Raji (cell line): ENCODE data around the gene PPP2R5C.

Experiments
- POLR2A ChIP-seq: IDR thresholded peaks from 2 replicates; pipeline ENCODE4 v1.6.1; 2011; ENCODE audit warnings: low read depth, low read length, control low read depth; ENCODE audit not compliant: insufficient read depth

PPP2R5C gene

DNA sequence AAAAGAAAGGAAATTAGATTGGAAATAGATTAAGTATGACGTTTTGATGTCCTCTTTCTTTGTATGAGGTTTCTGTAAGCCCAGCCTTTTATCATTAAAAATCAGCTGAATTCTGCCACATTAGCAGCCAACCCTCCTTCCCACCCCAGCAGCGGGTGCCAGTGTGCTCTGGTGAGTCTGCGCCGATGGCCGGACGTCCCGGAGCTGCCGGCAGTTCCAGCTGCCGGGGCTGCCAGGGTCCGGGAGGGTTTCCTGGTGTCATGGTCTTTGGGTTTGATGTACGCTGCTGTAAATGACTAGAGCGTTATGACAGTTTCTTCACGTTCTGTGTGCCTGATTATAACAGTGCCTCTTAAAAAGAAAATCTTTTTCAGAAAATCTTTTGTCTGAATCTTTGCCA lies 151.3 kb downstream of the PPP2R5C start:
- no peak for TF ChIP-seq POLR2A

DNA sequence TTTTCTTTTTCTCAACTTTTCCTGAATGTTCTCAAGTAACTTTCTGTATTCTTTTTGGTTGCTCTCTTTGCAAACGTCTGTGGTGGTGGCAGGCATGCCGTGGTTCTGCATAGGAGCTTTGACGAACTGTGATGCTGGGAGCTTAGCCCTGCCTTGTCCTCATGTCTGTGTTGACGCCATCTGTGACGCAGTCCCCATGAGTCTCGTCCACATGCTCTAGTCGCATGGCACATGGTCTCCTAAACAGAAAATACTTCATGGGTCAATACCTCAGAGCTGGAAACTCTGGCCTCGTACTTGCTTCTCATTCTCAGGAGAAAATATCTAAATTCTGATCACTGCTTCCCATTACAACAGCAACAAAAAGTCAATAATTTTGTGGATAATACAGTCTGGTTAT lies 152.6 kb downstream of the PPP2R5C start:
- no peak for TF ChIP-seq POLR2A

DNA sequence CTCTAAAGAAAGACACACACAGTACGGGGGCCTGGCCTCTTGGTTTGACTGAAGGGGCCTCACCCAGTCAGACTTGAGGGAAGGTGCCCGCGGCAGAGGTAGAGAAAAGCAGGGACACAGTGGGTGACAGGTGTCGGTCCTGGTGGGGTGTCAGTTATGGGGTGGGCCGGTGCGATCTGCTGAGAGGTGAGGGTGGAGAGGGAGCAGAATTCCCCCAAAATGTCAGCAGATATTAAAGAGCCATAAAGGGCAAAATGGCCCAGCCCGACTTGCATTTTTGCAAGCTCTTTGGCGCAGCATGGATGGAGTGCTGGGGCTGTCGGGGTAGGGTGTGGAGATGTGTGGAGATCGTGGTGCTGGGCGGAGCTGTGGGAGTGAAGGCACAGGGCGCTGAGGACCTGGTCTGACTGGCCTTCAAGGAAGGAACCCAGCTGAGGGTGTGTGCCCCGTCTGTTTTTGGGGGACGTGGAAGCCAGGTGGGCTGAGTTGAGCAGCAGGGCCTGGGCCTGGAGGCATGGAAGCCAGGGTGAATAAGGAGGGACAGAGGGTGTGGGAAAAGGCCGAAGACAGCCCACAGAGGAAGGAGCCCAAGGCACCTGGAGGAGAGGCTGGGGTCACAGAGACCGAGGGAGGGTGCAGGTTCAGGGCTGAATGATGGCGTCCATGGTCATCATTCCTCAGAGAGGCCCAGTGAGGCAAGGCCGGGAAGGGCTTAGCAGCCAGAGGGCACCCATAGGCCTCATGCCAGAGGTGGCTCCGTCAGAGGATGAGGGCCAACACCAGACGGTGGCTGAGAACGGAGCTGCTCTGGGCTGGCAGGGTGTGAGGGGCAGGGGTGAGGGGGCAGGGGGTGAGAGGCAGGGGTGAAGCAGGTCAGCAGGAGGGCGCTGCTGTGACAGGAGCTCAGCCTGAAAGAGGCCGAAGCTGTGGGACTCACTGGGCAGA lies 154.6 kb downstream of the PPP2R5C start:
- TF ChIP-seq POLR2A, result no peak

DNA sequence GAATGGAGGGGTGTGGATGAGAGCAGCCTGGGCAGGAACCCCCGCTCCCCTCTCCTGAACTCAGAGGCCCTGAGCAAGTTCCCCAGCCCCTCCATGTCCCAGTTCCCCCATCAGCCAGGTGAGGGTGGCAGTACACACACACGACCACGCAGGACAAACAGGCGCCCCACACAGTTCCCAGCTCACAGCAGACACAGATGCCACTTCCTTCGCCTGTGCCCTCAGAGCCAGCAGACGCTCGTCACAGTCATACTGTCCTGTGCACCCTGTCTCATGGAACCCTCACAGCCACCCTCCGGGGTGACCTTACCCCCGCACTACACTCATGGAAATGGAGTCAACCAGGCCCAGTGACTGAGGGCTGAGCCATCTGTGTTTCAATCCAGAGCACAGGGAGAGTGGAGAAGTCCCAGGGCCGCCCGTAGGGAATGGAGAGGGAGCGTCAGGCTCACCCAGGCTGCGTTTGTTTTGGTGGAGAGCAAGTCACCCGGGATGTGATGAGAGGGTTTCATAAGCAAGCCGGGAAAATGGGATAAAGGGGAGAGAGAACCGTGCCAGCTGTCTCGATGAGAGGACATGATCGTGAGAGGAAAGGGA lies 155.4 kb downstream of the PPP2R5C start:
- TF ChIP-seq POLR2A, result no peak

DNA sequence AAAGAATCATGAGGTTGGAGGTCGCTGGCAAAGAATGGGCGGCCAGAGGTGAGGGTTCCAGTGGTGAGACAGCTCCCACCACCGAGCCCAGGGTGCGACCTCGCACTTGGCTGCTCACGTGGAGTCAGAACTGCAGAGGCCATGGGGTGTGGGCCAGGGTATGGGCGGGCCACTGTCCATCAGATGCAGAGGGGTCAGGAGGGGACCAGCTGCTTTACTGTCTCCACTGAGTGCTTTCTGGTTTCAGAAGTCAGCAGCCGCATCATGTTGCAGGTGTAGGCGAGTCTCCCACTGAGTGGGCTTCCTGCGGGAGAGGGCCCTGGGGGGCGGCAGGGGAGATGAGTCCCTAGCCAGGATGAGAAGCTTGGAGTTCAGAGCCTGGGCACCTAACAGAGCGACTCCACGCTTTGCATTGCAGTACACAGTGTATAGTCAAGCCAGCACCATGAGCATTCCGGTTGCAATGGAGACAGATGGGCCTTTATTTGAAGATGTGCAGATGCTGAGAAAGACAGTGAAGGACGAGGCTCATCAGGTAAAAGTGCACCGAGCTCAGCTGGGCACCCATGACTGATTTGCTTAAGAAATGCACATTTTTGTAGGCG lies 156.0 kb downstream of the PPP2R5C start:
- TF ChIP-seq POLR2A, result no peak

DNA sequence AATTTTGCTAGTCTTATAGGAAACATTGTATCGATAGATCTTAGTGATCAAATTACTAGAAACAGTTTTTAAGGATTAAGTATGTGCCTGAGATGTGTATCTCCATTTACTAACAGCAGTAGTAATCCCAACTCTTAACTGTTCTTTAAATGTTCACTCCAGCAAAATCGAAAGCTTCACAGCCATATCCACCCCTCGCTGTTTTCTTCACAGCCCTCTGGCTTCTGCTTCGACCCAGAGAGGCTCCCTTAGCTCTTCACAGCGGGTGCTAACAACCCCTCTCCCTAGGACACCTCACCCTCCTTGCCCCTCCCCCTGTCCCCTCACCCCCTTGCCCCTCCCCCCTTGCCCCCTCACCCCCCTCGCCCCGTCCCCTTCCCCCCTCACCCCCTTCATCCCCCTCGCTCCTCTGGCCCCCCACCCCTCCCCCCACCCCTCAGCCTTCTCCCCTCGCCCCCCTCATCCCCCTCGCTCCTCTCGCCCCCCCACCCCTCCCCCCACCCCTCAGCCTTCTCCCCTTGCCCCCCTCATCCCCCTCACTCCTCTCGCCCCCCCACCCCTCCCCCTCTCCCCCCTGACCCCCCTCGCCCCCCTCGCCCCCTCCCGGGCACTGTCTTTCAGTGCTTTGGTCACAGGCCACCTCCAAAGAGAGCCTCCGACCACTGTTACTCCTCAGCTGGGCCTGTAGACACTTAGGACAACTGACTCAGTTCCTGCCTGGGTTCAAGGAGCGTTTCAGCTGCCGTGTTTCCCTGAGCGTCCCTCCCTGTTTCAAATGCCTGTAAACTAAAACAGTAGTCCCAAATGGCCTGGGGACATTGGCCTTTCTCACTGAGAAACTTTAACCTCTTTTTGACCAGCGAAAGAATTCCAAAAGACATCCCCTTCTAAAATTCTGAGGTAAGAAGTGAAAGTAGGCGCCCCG lies 156.8 kb downstream of the PPP2R5C start:
- no peak for TF ChIP-seq POLR2A

DNA sequence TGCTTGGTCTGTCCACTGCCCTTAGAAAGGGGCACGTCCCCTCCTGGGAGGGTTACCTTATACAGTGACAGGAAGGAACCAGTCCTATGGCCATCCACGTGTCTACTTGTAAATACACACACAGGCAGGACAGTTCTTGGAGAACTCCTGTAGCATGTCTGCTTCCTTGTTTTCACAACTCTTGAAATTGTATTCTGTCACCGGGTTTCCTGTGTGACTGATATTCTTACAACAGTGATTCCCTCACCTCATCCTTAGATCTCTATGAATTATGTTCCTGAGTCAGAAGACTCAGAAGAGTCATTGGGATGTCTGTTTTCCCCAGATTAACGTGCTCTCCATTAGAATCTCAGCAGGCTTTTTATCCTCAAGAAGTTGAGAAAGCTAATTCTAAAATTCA lies 158.8 kb downstream of the PPP2R5C start:
- no peak for TF ChIP-seq POLR2A

DNA sequence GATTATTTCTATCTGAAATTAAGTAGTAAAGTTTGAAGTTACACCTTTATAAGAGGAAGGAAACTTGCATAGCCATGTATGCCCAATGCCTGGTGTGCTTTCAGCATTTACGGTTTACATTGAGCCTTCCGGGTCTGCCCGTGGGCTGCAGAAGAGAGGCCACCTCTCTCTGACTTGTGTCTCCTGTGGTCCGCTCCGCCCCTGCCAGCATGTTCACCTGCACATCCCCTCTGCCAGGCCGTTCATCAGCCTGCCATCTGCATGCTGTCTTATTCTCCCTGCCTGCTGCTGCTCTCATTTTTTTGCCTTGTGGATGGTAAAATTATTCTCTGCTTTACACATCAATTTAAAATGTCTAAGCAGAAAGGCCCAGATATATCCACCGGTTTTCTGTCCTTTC lies 161.4 kb downstream of the PPP2R5C start:
- no peak for TF ChIP-seq POLR2A

DNA sequence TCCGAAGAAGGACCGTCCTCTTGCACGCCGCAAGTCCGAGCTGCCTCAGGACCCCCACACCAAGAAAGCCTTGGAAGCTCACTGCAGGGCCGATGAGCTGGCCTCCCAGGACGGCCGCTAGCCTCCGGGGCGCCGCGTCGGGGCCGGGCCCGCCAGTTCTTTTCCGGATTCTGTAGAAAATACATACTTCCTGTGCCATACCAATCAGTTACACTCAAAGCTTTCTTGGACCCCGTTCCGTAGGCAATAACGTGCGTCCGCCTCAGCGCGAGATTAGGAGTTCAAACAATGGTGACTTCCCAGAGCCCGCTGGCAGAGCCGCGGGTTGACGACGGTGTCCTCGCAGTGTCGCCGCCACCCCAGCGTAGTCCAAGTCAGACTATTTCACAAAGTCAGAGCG lies 163.6 kb downstream of the PPP2R5C start:
- TF ChIP-seq POLR2A, result no peak

DNA sequence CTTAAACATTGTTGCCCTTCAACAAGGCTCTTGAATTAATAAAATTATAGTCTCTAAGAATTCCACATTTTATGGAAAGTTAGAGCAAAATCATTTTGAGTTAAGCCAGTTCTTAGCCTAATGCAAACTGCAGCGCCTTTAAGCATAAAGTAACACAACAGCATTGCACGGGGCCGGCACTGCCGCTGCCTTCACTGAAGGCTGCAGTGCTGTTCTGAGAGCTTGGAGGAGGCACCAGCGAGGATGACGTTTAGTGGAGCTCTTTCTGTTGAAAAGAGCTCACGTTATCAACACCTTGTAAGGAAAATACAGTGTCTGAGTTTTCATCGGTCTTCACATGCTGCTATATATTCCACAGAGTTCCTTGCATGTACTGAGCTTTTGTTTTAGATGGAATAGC lies 164.6 kb downstream of the PPP2R5C start:
- no peak for TF ChIP-seq POLR2A

DNA sequence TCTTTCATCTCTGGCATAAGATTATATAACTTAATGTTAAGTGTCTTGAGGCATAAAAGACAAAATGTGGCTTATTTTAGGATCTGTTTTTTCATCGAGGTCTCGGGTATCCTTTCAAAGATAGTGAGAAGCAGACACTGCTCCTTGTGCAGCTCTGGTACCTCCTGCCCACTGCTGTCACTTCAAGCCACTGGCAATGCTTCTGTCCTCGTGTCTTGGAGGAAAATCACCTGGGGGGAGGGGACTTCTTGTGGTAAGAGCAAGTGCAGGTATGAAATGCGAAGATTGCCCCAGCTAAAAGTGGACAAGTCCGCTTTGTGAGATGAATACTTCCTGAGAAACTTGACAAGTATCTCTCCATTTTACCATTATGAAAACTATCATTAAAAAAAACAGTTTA lies 165.1 kb downstream of the PPP2R5C start:
- TF ChIP-seq POLR2A, result no peak

DNA sequence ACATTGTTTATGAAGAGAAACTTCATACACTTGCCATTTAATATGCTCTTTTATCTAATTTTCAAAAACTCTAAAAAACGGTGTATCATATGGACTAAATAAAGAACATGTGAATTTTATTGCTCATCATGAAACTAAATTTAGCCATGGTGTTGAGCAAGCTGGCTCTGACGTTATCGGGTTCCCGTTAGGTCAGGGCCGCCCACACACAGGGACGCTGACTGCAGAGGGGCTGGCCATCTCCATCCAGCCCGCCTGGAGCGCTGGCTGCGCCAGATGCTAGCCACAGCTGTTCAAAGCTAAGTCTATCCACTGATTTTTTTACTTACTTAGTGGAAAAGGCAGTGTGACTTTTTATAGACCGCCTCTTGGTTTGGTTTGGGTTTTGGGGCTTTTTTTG lies 166.3 kb downstream of the PPP2R5C start:
- no peak for TF ChIP-seq POLR2A

DNA sequence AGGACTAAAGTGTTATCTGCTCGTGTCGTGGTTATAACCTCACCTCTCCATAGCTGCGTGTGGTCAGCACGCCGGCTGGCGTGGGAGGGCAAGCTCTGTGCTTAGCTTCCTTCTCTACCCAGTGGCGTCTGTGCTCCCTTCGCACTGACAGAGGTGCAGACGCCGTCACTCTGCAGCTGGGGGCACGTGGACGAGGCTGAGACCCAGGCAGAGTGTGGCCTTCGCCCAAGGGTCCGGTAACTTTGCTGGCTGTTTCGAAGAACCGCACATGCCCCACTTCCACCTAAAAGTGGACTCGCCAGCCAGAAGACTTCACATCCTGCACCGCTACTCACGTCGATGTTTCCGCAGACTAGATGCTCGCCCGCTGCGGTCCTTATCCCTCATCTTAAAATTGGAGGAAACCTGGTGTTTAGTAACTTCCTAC lies 166.9 kb downstream of the PPP2R5C start:
- TF ChIP-seq POLR2A, result no peak

DNA sequence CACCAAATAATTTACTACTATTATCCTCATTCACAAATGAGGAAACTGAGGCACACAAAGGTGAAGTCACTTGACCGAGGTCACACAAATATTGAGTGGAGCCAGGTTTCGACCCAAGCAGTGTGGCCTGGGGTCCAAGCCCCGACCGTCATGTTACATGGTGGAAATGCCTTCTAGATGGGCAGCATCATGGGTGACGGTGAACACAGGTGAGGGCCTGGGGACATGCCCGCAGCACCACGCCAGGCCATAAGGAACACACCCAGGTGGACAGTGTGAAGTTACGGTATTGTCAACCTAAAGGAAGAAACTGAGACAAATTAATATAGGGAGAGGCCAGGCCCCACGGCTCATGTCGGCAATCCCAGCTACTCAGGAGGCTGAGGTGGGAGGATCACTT lies 167.6 kb downstream of the PPP2R5C start:
- no peak for TF ChIP-seq POLR2A

DNA sequence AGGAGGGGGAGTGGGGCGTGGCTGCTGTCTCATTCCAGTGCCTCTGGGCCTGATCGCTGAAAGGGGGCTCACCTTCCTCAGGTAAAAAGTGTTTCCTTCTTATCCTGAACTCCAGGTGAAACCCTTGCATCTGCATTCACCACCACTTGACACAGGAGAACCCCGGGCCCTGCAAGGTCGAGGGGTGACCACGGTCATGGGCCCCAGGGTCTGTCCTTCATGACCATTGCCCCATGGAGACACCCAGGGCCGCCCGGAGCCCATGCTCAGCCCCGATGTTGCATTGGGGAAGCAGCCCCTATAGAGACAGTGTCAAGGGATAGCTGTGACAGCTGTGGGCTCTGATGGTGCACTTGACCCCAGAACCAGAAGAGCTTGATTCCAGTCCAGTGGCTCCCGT lies 168.4 kb downstream of the PPP2R5C start:
- no peak for TF ChIP-seq POLR2A
